CD4-positive, CD25-positive, alpha-beta regulatory T cell (primary cell): Measurements from ENCODE around the gene FAM81A. TPM values are rescaled to one million over a fixed set of nuclear protein-coding genes. Genes with fewer than 3 reads are reported as not detected.

ENCODE experiments used
- ATAC-seq, 2 donors: fragments of 150-1000 bp; cut with Tn5 transposase; one replicate each; pipeline ENCODE4 v1.10.0; 2021; ENCODE audit warnings: low read depth in 2 of 2, moderate number of reproducible peaks in 2 of 2, moderate library complexity in 1 of 2
- DNase-seq, 3 donors: peaks; one replicate each; pipeline versions ENCODE4 v3.0.0 to v3.0.0-alpha.2; 2012 to 2022; ENCODE audit warnings: mixed read lengths in 1 of 3
- H3K27ac ChIP-seq: one replicate; pipeline ENCODE4 v1.7.0; 2013; ENCODE audit warnings: mild to moderate bottlenecking, low read length; ENCODE audit not compliant: insufficient read depth, poor library complexity, severe bottlenecking
- H3K27me3 ChIP-seq: one replicate; pipeline ENCODE4 v1.7.0; 2013; ENCODE audit warnings: low read length; ENCODE audit not compliant: control insufficient read depth, insufficient read depth
- H3K36me3 ChIP-seq: one replicate; pipeline ENCODE4 v1.7.0; 2013; ENCODE audit warnings: mild to moderate bottlenecking, low read length, moderate library complexity; ENCODE audit not compliant: control insufficient read depth, insufficient read depth
- H3K4me1 ChIP-seq: 2 replicates; pipeline ENCODE4 v1.7.0; 2013; ENCODE audit warnings: mild to moderate bottlenecking, low read length; ENCODE audit not compliant: insufficient read depth, control insufficient read depth, poor library complexity, severe bottlenecking
- H3K4me3 ChIP-seq: one replicate; pipeline ENCODE4 v1.7.0; 2013; ENCODE audit warnings: low read depth, mild to moderate bottlenecking, low read length, moderate library complexity
- H3K9me3 ChIP-seq, 2 experiments: 1 replicate in 1 of 2; 2 replicates in 1 of 2; pipeline ENCODE4 v1.7.0; 2013; ENCODE audit warnings: low read length in 2 of 2, mild to moderate bottlenecking in 1 of 2, moderate library complexity in 1 of 2; ENCODE audit not compliant: control insufficient read depth in 2 of 2
- H3K27ac Mint-ChIP-seq, 3 donors: one replicate each; pipeline ENCODE4 v1.8.0; 2020 to 2022; ENCODE audit warnings: mild to moderate bottlenecking in 3 of 3, mixed read lengths in 3 of 3, moderate library complexity in 2 of 3
- H3K27me3 Mint-ChIP-seq: one replicate; pipeline ENCODE4 v1.8.0; 2022; ENCODE audit warnings: mild to moderate bottlenecking, mixed read lengths
- H3K36me3 Mint-ChIP-seq: one replicate; pipeline ENCODE4 v1.8.0; 2020; ENCODE audit warnings: mixed read lengths
- H3K4me1 Mint-ChIP-seq, 4 donors: one replicate each; pipeline ENCODE4 v1.8.0; 2020 to 2022; ENCODE audit warnings: mixed read lengths in 4 of 4, mild to moderate bottlenecking in 1 of 4
- H3K4me3 Mint-ChIP-seq, 4 donors: one replicate each; pipeline ENCODE4 v1.8.0; 2020 to 2022; ENCODE audit warnings: mild to moderate bottlenecking in 4 of 4, mixed read lengths in 4 of 4, moderate library complexity in 3 of 4
- H3K9me3 Mint-ChIP-seq, 7 donors: one replicate each; pipeline ENCODE4 v1.8.0; 2020 to 2022; ENCODE audit warnings: mixed read lengths in 7 of 7, mild to moderate bottlenecking in 3 of 7, moderate library complexity in 2 of 7
- polyA plus RNA-seq, 4 donors: library from polyadenylated mRNA; unstranded; fragments of 300-500 nt; fragmentation: Illumina TruSeq; gene quantifications; one replicate each; pipeline ENCODE4 v1.2.3, GENCODE V29; 2021
- total RNA-seq: library from RNA; stranded (reverse); gene quantifications from one replicate; pipeline ENCODE4 v1.2.3, GENCODE V29; 2022

FAM81A gene
- total RNA-seq (not detected), polyA plus RNA-seq (not detected)

GRCh38 chr15:59437817-59438624, at the start of gene FAM81A:
Gene FAM81A, plus strand, starts transcription at chr15:59438186. Its CDS starts 20,441 bp downstream, at chr15:59458627.
- peaks cover 28% of the 10 kb centered on the region for H3K27me3 ChIP-seq
- Mint-ChIP-seq H3K4me1 (peaks cover 4 to 23% (median 12%) of the 10 kb centered on the region in 4 donors), H3K9me3 (peaks cover 0 to 10% (median 0%) of the 10 kb centered on the region in 7 donors), H3K36me3 (no peaks in the 10 kb centered on the region), H3K27ac (peak within 1 kb of the TSS in 1 of 3 donors; percentile 75), H3K4me3 (peak within 1 kb of the TSS; percentile 65 to 87 (median 76)), H3K27me3 (peaks cover 67% of the 10 kb centered on the region)
- no peak within 1 kb of the TSS for H3K27ac ChIP-seq
- H3K36me3 ChIP-seq: no peaks in the 10 kb centered on the region
- no peaks in the 10 kb centered on the region for H3K9me3 ChIP-seq
- H3K4me1 ChIP-seq: peaks cover 15% of the 10 kb centered on the region
- peak in 2 of 3 donors; percentile 24 to 56 for DNase-seq
- peak within 1 kb of the TSS; percentile 53 for H3K4me3 ChIP-seq
- ATAC-seq: peak; percentile 58 to 60

- Mint-ChIP-seq H3K4me3 (no peak overlapping the region), H3K27ac (no peak overlapping the region), H3K4me1 (peaks cover 0 to 5% (median under 1%) of the 10 kb centered on the region in 4 donors), H3K9me3 (no peaks in the 10 kb centered on the region), H3K27me3 (no peaks in the 10 kb centered on the region), H3K36me3 (no peaks in the 10 kb centered on the region)
- no peak for ATAC-seq
- Histone ChIP-seq H3K4me1 (no peaks in the 10 kb centered on the region), H3K4me3 (no peak overlapping the region), H3K9me3 (no peaks in the 10 kb centered on the region), H3K36me3 (no peaks in the 10 kb centered on the region), H3K27me3 (no peaks in the 10 kb centered on the region), H3K27ac (no peak overlapping the region)
- peak in 1 of 3 donors; percentile 30 for DNase-seq
Observed at GRCh38 chr15:59388670-59389069, 49.3 kb upstream of the FAM81A start.

DNA sequence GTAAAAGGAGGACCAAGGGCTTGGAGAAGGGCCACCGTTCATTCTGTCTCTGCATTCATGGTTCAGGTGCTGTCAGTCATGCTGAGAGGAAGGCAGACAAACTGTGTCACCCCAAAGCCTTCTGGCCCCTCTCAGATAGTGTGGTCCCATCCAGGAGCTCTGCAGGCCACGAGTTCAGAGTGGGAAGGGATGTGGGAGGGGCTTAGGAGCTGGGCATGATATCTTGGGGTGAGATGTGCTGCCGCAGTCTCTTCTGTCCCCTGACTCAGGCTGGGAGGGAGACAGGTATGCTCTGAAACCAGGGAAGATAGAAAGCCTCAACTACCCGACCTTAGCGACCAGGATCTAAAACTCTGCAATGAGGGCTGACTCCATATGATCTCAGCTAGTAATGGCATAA, 45.7 kb upstream of the FAM81A start:
- H3K27ac Mint-ChIP-seq: no peak overlapping the region
- Histone ChIP-seq H3K4me1 (no peaks in the 10 kb centered on the region), H3K27ac (no peak overlapping the region), H3K4me3 (no peak overlapping the region), H3K9me3 (no peaks in the 10 kb centered on the region), H3K36me3 (no peaks in the 10 kb centered on the region), H3K27me3 (peaks cover 2% of the 10 kb centered on the region)
- peaks cover 13% of the 10 kb centered on the region for H3K27me3 Mint-ChIP-seq
- H3K9me3 Mint-ChIP-seq: peaks cover 0 to 2% (median 0%) of the 10 kb centered on the region in 7 donors
- H3K36me3 Mint-ChIP-seq: no peaks in the 10 kb centered on the region
- H3K4me1 Mint-ChIP-seq: no peaks in the 10 kb centered on the region
- no peak for DNase-seq
- ATAC-seq: no peak
- H3K4me3 Mint-ChIP-seq: no peak overlapping the region

GRCh38 chr15:59394166-59394661, 43.8 kb upstream of the FAM81A start:
- Histone ChIP-seq H3K4me1 (no peaks in the 10 kb centered on the region), H3K27ac (no peak overlapping the region)
- no peak overlapping the region for H3K4me3 Mint-ChIP-seq

GRCh38 chr15:59396211-59396610, 41.8 kb upstream of the FAM81A start:
- peaks cover 19% of the 10 kb centered on the region for H3K27me3 Mint-ChIP-seq
- H3K9me3 Mint-ChIP-seq: peaks cover 0 to 3% (median 0%) of the 10 kb centered on the region in 7 donors
- no peaks in the 10 kb centered on the region for H3K36me3 Mint-ChIP-seq
- no peaks in the 10 kb centered on the region for H3K4me1 ChIP-seq
- H3K4me1 Mint-ChIP-seq: no peaks in the 10 kb centered on the region
- H3K9me3 ChIP-seq: no peaks in the 10 kb centered on the region
- no peak overlapping the region for H3K27ac Mint-ChIP-seq
- no peak overlapping the region for H3K27ac ChIP-seq
- ATAC-seq (no peak), DNase-seq (no peak)
- no peak overlapping the region for H3K4me3 Mint-ChIP-seq
- no peak overlapping the region for H3K4me3 ChIP-seq
- no peaks in the 10 kb centered on the region for H3K36me3 ChIP-seq
- H3K27me3 ChIP-seq: peaks cover 4% of the 10 kb centered on the region

More at GRCh38 chr15:59394166-59394661, 43.8 kb upstream of the FAM81A start:
- DNase-seq: no peak
- no peaks in the 10 kb centered on the region for H3K9me3 ChIP-seq
- no peaks in the 10 kb centered on the region for H3K4me1 Mint-ChIP-seq
- no peak overlapping the region for H3K4me3 ChIP-seq
- no peak for ATAC-seq
- H3K9me3 Mint-ChIP-seq: peaks cover 0 to 2% (median 0%) of the 10 kb centered on the region in 7 donors
- H3K27me3 Mint-ChIP-seq: peaks cover 14% of the 10 kb centered on the region
- no peaks in the 10 kb centered on the region for H3K36me3 ChIP-seq
- H3K36me3 Mint-ChIP-seq: no peaks in the 10 kb centered on the region
- no peak overlapping the region for H3K27ac Mint-ChIP-seq
- H3K27me3 ChIP-seq: peaks cover 4% of the 10 kb centered on the region

- H3K4me3 ChIP-seq: no peak overlapping the region
- H3K27me3 ChIP-seq: peaks cover 4% of the 10 kb centered on the region
- Mint-ChIP-seq H3K36me3 (no peaks in the 10 kb centered on the region), H3K4me1 (no peaks in the 10 kb centered on the region), H3K27ac (no peak overlapping the region), H3K27me3 (peaks cover 24% of the 10 kb centered on the region), H3K9me3 (peaks cover 0 to 3% (median 0%) of the 10 kb centered on the region in 7 donors), H3K4me3 (no peak overlapping the region)
- ATAC-seq (no peak), DNase-seq (no peak)
- no peak overlapping the region for H3K27ac ChIP-seq
- no peaks in the 10 kb centered on the region for H3K9me3 ChIP-seq
- no peaks in the 10 kb centered on the region for H3K4me1 ChIP-seq
- H3K36me3 ChIP-seq: no peaks in the 10 kb centered on the region
Observed at GRCh38 chr15:59396679-59397078, 41.3 kb upstream of the FAM81A start.

- Histone ChIP-seq H3K36me3 (no peaks in the 10 kb centered on the region), H3K9me3 (no peaks in the 10 kb centered on the region), H3K27ac (no peak overlapping the region), H3K27me3 (peaks cover 4% of the 10 kb centered on the region), H3K4me3 (no peak overlapping the region), H3K4me1 (no peaks in the 10 kb centered on the region)
- H3K4me3 Mint-ChIP-seq: no peak overlapping the region
- peaks cover 28% of the 10 kb centered on the region for H3K27me3 Mint-ChIP-seq
- no peak for ATAC-seq
- H3K27ac Mint-ChIP-seq: no peak overlapping the region
- no peaks in the 10 kb centered on the region for H3K4me1 Mint-ChIP-seq
- no peaks in the 10 kb centered on the region for H3K36me3 Mint-ChIP-seq
- H3K9me3 Mint-ChIP-seq: peaks cover 0 to 3% (median 0%) of the 10 kb centered on the region in 7 donors
- no peak for DNase-seq
Observed at GRCh38 chr15:59398220-59398619, 39.8 kb upstream of the FAM81A start.
